WTC11 (cell line): ENCODE measurements around the gene COMMD8. TPM values are rescaled to one million over a fixed set of nuclear protein-coding genes. Genes with fewer than 3 reads are reported as not detected.

Experiments
- ATAC-seq: fragments of 200-7000 bp; cut with Tn5 transposase; 2 replicates; pipeline ENCODE4 v1.10.0; 2021; ENCODE audit warnings: mild to moderate bottlenecking, moderate library complexity
- Bru-seq: library from RNA; stranded (reverse); fragments of 400-500 nt; gene quantifications from one replicate; lab custom pipeline; 2021; lab: Mats Ljungman, UMichigan
- CTCF ChIA-PET: fragments of 300-600 bp; sonication (Branson Sonifier 250); formaldehyde crosslinking; loops from one replicate; lab custom pipeline; 2021; ENCODE audit warnings: antibody characterized with exemption; lab: Charles Lee
- POLR2A ChIA-PET: fragments of 350-600 bp; sonication (Branson Sonifier 250); formaldehyde crosslinking; loops from one replicate; lab custom pipeline; 2021; ENCODE audit warnings: antibody characterized with exemption; lab: Charles Lee
- DNase-seq: peaks from one replicate; pipeline ENCODE4 v3.0.0; 2021; ENCODE audit warnings: low spot score
- H3K27ac Mint-ChIP-seq: 2 replicates; pipeline ENCODE4 v1.8.0; 2021; ENCODE audit warnings: mixed read lengths
- H3K27me3 Mint-ChIP-seq: 2 replicates; pipeline ENCODE4 v1.8.0; 2021; ENCODE audit warnings: low read depth, mild to moderate bottlenecking, moderate library complexity, mixed read lengths
- H3K36me3 Mint-ChIP-seq: 2 replicates; pipeline ENCODE4 v1.8.0; 2021; ENCODE audit warnings: mixed read lengths
- H3K4me1 Mint-ChIP-seq: 2 replicates; pipeline ENCODE4 v1.8.0; 2022; ENCODE audit warnings: mixed read lengths
- H3K4me3 Mint-ChIP-seq: 2 replicates; pipeline ENCODE4 v1.8.0; 2021; ENCODE audit warnings: mild to moderate bottlenecking, moderate library complexity, mixed read lengths
- H3K9me3 Mint-ChIP-seq: 2 replicates; pipeline ENCODE4 v1.8.0; 2021; ENCODE audit warnings: mixed read lengths
- FOXJ3 ChIP-seq: sonication (generic); formaldehyde crosslinking; IDR thresholded peaks from 2 replicates; pipeline ENCODE4 v1.9.0; 2021; ENCODE audit warnings: missing genetic modification reagents, mild to moderate bottlenecking, borderline replicate concordance
- FOXK1 ChIP-seq: sonication (generic); formaldehyde crosslinking; IDR thresholded peaks from 2 replicates; pipeline ENCODE4 v1.8.0; 2022; ENCODE audit warnings: mild to moderate bottlenecking, moderate library complexity, missing genetic modification reagents
- FOXP1 ChIP-seq: sonication (generic); formaldehyde crosslinking; IDR thresholded peaks from 2 replicates; pipeline ENCODE4 v1.8.0; 2022; ENCODE audit warnings: missing genetic modification reagents, mild to moderate bottlenecking, moderate library complexity, borderline replicate concordance
- GRHL2 ChIP-seq: fragments of 250-450 bp; sonication (Bioruptor Pico); IDR thresholded peaks from 2 replicates; pipeline ENCODE4 v1.8.0; 2022; ENCODE audit warnings: mild to moderate bottlenecking, moderate library complexity; ENCODE audit not compliant: insufficient replicate concordance, severe bottlenecking
- JAZF1 ChIP-seq: fragments of 250-450 bp; sonication (Bioruptor Pico); IDR thresholded peaks from 2 replicates; pipeline ENCODE4 v1.9.0; 2021; ENCODE audit warnings: moderate library complexity, mild to moderate bottlenecking, inconsistent platforms
- KAT7 ChIP-seq: sonication (generic); formaldehyde crosslinking; IDR thresholded peaks from 2 replicates; pipeline ENCODE4 v1.8.1; 2023; ENCODE audit warnings: missing genetic modification reagents, mild to moderate bottlenecking, borderline replicate concordance
- MYBL2 ChIP-seq: sonication (generic); formaldehyde crosslinking; IDR thresholded peaks from 2 replicates; pipeline ENCODE4 v1.8.1; 2023; ENCODE audit warnings: mild to moderate bottlenecking, moderate library complexity, missing genetic modification reagents
- SMAD3 ChIP-seq: sonication (generic); formaldehyde crosslinking; IDR thresholded peaks from 2 replicates; pipeline ENCODE4 v1.8.0; 2022; ENCODE audit warnings: missing genetic modification reagents, mild to moderate bottlenecking, borderline replicate concordance
- SOX15 ChIP-seq: fragments of 250-450 bp; sonication (Bioruptor Pico); IDR thresholded peaks from 2 replicates; pipeline ENCODE4 v1.9.0; 2021; ENCODE audit warnings: mild to moderate bottlenecking
- SP1 ChIP-seq: sonication (generic); formaldehyde crosslinking; conservative IDR thresholded peaks from 2 replicates; pipeline ENCODE4 v1.8.1; 2022; ENCODE audit warnings: missing genetic modification reagents
- TCF7 ChIP-seq: sonication (generic); formaldehyde crosslinking; IDR thresholded peaks from 2 replicates; pipeline ENCODE4 v1.8.0; 2022; ENCODE audit warnings: mild to moderate bottlenecking, low read depth, missing genetic modification reagents, moderate library complexity
- TEAD1 ChIP-seq: sonication (generic); formaldehyde crosslinking; IDR thresholded peaks from 2 replicates; pipeline ENCODE4 v1.8.0; 2022; ENCODE audit warnings: mild to moderate bottlenecking, missing genetic modification reagents
- ZNF317 ChIP-seq: sonication (generic); formaldehyde crosslinking; IDR thresholded peaks from 2 replicates; pipeline ENCODE4 v1.8.1; 2023; ENCODE audit warnings: low read depth, mild to moderate bottlenecking, moderate library complexity, missing genetic modification reagents, borderline replicate concordance
- ZNF423 ChIP-seq: fragments of 250-450 bp; sonication (Bioruptor Pico); IDR thresholded peaks from 2 replicates; pipeline ENCODE4 v2.1.2; 2022; ENCODE audit warnings: mild to moderate bottlenecking, moderate library complexity
- long read RNA-seq, 3 experiments: library from RNA in 1 of 3; library from capped mRNA in 1 of 3; library from polyadenylated mRNA in 1 of 3; unstranded in 2 of 3; stranded (forward) in 1 of 3; transcript quantifications; one replicate each; pipeline ENCODE4 v2.0.0, GENCODE V29; 2021
- total RNA-seq: library from RNA; stranded (reverse); gene quantifications from 3 replicates; pipeline ENCODE4 v1.2.3, GENCODE V29; 2021
- TF ChIP-seq, protein P1 (sequence below): sonication (generic); formaldehyde crosslinking; IDR thresholded peaks from 2 replicates; pipeline ENCODE4 v1.8.1; 2023; ENCODE audit warnings: mild to moderate bottlenecking, missing genetic modification reagents
- TF ChIP-seq, protein P2 (sequence below): sonication (generic); formaldehyde crosslinking; IDR thresholded peaks from 2 replicates; pipeline ENCODE4 v1.8.0; 2022; ENCODE audit warnings: mild to moderate bottlenecking, missing genetic modification reagents
- TF ChIP-seq, protein P3 (sequence below): sonication (generic); formaldehyde crosslinking; IDR thresholded peaks from 2 replicates; pipeline ENCODE4 v1.8.0; 2022; ENCODE audit warnings: mild to moderate bottlenecking, missing genetic modification reagents
- TF ChIP-seq, protein P4 (sequence below): sonication (generic); formaldehyde crosslinking; IDR thresholded peaks from 2 replicates; pipeline ENCODE4 v1.8.1; 2022; ENCODE audit warnings: low read depth, mild to moderate bottlenecking, moderate library complexity, missing genetic modification reagents, borderline replicate concordance
- TF ChIP-seq, protein P5 (sequence below): fragments of 200-600 bp; IDR thresholded peaks from 2 replicates; pipeline ENCODE4 v1.8.0; 2022; ENCODE audit warnings: antibody characterized with exemption
- TF ChIP-seq, protein P6 (sequence below): sonication (generic); formaldehyde crosslinking; IDR thresholded peaks from 2 replicates; pipeline ENCODE4 v1.8.1; 2022; ENCODE audit warnings: mild to moderate bottlenecking, moderate library complexity, missing genetic modification reagents
- TF ChIP-seq, protein P7 (sequence below): sonication (generic); formaldehyde crosslinking; IDR thresholded peaks from 2 replicates; pipeline ENCODE4 v1.8.0; 2022; ENCODE audit warnings: mild to moderate bottlenecking, missing genetic modification reagents
- TF ChIP-seq, protein P8 (sequence below): sonication (generic); formaldehyde crosslinking; IDR thresholded peaks from 2 replicates; pipeline ENCODE4 v1.8.0; 2022; ENCODE audit warnings: mild to moderate bottlenecking, missing genetic modification reagents

The COMMD8 gene
- total RNA-seq, result 7.1 to 8.1 TPM (median 8.1 TPM) in 3 replicates
- percentile 61 among the genes with signal in this experiment for Bru-seq, nascent RNA
- long read RNA-seq, experiment 1, transcript COMMD8-201 (5 exons, 1,469 nt), result major isoform, 40 of 44 reads
- long read RNA-seq, experiment 1, partial matches to known transcripts, result 1 of 44 reads
- long read RNA-seq, experiment 1, other reads (novel, unspliced or antisense), result 3 of 44 reads
- long read RNA-seq, experiment 2, transcript COMMD8-201 (5 exons, 1,469 nt), result major isoform, 20 of 22 reads
- long read RNA-seq, experiment 2, partial matches to known transcripts, result 1 of 22 reads
- long read RNA-seq, experiment 2, other reads (novel, unspliced or antisense), result 1 of 22 reads
- long read RNA-seq, experiment 3, transcript COMMD8-201 (5 exons, 1,469 nt), result major isoform, 44 of 52 reads
- long read RNA-seq, experiment 3, partial matches to known transcripts, result 0 of 52 reads
- long read RNA-seq, experiment 3, other reads (novel, unspliced or antisense), result 8 of 52 reads

DNA sequence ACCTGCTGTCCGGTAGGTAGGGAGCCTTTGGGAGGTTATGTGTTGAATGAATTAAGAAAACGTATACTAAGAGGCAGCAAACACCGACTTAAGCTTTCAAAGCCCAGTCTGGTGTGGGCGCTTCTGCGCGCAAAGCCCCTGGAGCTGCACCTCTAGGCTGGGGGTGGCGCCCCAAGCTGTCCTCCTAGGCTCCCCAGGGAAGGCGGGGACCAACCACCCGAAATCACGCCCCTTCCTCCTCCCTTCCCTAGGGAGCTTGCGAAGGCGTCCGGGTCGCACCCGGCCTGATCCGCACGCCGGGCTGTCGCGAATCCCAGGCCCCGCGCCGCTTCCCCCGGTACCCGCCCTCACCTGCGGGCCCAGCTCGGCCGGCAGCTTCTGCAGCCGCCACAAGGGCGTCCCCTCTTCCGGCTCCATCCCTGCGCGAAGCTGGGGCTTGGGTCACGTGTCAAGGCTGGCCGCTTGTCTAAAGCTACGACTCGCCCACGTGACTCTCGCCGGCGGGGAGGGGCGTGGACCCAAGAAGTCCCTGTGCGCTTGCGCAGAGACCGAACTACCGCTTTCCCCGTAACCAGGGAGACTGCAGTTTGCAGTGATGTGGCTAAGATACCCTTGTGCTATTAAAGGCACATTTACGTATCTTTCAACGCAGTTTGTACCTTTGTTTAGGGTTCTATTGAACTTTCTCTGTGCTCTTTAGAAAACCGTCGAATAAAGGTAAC is at the start of gene COMMD8:
Gene COMMD8 (minus strand): TSS at position 468 of the 722 bp plus-strand sequence. CDS start 51 bp downstream, at position 417.
- Mint-ChIP-seq H3K27me3 (peaks cover 6% of the 10 kb centered on the region; the same call in 1 of the 2 replicates), H3K4me1 (peaks cover 18% of the 10 kb centered on the region), H3K27ac (peak within 1 kb of the TSS; percentile 68), H3K36me3 (no peaks in the 10 kb centered on the region), H3K4me3 (peak within 1 kb of the TSS; percentile 89), H3K9me3 (no peaks in the 10 kb centered on the region)
- ATAC-seq (peak; percentile 95), DNase-seq (peak; percentile 99)
- POLR2A ChIA-PET, result interaction anchor here (1.1 kb wide), 1 partner anchor 22 kb away, joined by 10 read pairs; the partner anchor contains the start of gene ATP10D
- CTCF ChIA-PET, result interaction anchor here (0.8 to 1.3 kb wide), 7 partner anchors 18 to 373 kb away, joined by 3 to 21 read pairs (median 4); partner anchors contain the start of gene ATP10D
- TF ChIP-seq, protein P1, sequence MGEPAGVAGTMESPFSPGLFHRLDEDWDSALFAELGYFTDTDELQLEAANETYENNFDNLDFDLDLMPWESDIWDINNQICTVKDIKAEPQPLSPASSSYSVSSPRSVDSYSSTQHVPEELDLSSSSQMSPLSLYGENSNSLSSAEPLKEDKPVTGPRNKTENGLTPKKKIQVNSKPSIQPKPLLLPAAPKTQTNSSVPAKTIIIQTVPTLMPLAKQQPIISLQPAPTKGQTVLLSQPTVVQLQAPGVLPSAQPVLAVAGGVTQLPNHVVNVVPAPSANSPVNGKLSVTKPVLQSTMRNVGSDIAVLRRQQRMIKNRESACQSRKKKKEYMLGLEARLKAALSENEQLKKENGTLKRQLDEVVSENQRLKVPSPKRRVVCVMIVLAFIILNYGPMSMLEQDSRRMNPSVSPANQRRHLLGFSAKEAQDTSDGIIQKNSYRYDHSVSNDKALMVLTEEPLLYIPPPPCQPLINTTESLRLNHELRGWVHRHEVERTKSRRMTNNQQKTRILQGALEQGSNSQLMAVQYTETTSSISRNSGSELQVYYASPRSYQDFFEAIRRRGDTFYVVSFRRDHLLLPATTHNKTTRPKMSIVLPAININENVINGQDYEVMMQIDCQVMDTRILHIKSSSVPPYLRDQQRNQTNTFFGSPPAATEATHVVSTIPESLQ (CRISPR knock-in tag), result no peak
- TF ChIP-seq ZNF317 (CRISPR knock-in tag) (no peak), FOXP1 (CRISPR knock-in tag) (peak; percentile 87; the same call in 1 of the 2 replicates), KAT7 (CRISPR knock-in tag) (0 out of 2 replicates have a peak, but pooled peaks have one; percentile 60), MYBL2 (CRISPR knock-in tag) (peak; percentile 71; the same call in 1 of the 2 replicates), FOXK1 (peak; percentile 76; the same call in 1 of the 2 replicates), ZNF423 (CRISPR knock-in tag) (peak; percentile 10; the same call in 1 of the 2 replicates), TCF7 (CRISPR knock-in tag) (no peak), JAZF1 (CRISPR knock-in tag) (no peak), FOXJ3 (CRISPR knock-in tag) (no peak), GRHL2 (CRISPR knock-in tag) (no peak), SMAD3 (CRISPR knock-in tag) (no peak), TEAD1 (peak; percentile 83), SOX15 (no peak), SP1 (CRISPR knock-in tag) (peak; percentile 85)
- TF ChIP-seq, protein P2, sequence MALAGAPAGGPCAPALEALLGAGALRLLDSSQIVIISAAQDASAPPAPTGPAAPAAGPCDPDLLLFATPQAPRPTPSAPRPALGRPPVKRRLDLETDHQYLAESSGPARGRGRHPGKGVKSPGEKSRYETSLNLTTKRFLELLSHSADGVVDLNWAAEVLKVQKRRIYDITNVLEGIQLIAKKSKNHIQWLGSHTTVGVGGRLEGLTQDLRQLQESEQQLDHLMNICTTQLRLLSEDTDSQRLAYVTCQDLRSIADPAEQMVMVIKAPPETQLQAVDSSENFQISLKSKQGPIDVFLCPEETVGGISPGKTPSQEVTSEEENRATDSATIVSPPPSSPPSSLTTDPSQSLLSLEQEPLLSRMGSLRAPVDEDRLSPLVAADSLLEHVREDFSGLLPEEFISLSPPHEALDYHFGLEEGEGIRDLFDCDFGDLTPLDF (CRISPR knock-in tag), result 0 out of 2 replicates have a peak, but pooled peaks have one; percentile 16
- TF ChIP-seq, protein P3, sequence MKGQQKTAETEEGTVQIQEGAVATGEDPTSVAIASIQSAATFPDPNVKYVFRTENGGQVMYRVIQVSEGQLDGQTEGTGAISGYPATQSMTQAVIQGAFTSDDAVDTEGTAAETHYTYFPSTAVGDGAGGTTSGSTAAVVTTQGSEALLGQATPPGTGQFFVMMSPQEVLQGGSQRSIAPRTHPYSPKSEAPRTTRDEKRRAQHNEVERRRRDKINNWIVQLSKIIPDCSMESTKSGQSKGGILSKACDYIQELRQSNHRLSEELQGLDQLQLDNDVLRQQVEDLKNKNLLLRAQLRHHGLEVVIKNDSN (CRISPR knock-in tag), result peak; percentile 100
- TF ChIP-seq, protein P4, sequence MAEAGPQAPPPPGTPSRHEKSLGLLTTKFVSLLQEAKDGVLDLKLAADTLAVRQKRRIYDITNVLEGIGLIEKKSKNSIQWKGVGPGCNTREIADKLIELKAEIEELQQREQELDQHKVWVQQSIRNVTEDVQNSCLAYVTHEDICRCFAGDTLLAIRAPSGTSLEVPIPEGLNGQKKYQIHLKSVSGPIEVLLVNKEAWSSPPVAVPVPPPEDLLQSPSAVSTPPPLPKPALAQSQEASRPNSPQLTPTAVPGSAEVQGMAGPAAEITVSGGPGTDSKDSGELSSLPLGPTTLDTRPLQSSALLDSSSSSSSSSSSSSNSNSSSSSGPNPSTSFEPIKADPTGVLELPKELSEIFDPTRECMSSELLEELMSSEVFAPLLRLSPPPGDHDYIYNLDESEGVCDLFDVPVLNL (CRISPR knock-in tag), result no peak
- TF ChIP-seq, protein P5, sequence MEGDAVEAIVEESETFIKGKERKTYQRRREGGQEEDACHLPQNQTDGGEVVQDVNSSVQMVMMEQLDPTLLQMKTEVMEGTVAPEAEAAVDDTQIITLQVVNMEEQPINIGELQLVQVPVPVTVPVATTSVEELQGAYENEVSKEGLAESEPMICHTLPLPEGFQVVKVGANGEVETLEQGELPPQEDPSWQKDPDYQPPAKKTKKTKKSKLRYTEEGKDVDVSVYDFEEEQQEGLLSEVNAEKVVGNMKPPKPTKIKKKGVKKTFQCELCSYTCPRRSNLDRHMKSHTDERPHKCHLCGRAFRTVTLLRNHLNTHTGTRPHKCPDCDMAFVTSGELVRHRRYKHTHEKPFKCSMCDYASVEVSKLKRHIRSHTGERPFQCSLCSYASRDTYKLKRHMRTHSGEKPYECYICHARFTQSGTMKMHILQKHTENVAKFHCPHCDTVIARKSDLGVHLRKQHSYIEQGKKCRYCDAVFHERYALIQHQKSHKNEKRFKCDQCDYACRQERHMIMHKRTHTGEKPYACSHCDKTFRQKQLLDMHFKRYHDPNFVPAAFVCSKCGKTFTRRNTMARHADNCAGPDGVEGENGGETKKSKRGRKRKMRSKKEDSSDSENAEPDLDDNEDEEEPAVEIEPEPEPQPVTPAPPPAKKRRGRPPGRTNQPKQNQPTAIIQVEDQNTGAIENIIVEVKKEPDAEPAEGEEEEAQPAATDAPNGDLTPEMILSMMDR, result no peak
- TF ChIP-seq, protein P6, sequence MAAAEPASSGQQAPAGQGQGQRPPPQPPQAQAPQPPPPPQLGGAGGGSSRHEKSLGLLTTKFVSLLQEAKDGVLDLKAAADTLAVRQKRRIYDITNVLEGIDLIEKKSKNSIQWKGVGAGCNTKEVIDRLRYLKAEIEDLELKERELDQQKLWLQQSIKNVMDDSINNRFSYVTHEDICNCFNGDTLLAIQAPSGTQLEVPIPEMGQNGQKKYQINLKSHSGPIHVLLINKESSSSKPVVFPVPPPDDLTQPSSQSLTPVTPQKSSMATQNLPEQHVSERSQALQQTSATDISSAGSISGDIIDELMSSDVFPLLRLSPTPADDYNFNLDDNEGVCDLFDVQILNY, result peak; percentile 85
- TF ChIP-seq, protein P7, sequence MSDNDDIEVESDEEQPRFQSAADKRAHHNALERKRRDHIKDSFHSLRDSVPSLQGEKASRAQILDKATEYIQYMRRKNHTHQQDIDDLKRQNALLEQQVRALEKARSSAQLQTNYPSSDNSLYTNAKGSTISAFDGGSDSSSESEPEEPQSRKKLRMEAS (CRISPR knock-in tag), result peak; percentile 97
- TF ChIP-seq, protein P8, sequence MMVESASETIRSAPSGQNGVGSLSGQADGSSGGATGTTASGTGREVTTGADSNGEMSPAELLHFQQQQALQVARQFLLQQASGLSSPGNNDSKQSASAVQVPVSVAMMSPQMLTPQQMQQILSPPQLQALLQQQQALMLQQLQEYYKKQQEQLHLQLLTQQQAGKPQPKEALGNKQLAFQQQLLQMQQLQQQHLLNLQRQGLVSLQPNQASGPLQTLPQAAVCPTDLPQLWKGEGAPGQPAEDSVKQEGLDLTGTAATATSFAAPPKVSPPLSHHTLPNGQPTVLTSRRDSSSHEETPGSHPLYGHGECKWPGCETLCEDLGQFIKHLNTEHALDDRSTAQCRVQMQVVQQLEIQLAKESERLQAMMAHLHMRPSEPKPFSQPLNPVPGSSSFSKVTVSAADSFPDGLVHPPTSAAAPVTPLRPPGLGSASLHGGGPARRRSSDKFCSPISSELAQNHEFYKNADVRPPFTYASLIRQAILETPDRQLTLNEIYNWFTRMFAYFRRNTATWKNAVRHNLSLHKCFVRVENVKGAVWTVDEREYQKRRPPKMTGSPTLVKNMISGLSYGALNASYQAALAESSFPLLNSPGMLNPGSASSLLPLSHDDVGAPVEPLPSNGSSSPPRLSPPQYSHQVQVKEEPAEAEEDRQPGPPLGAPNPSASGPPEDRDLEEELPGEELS (CRISPR knock-in tag), result peak; percentile 21; the same call in 1 of the 2 replicates
